ENCODE measurements around the gene ZNF697.

ZNF697 gene

DNA sequence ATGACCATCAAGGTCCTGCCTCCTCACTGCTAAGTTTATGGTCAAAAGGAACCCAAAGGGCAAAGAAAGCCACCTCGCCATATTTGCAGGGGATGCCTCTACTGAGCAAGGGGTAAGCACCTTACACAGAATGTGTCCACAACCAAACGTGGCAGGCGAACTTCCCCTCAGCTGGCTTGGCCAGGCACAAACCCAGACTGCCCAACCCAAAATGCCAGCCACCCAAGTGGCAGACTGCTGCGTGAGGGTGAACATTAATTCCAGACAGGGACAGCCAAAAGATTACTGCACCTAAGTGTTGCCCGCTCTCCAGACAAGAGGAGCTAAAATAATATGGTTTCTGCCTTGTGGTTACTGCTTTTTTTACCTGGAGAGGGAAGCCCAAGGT lies 16.0 kb downstream of the ZNF697 start:
- no peak for DNase-seq (ENCODE audit: low spot score)
- in situ Hi-C loops (cut with MboI; ENCODE audit: low sequenced_read_pairs, unreplicated experiment), result loop anchor here (25.0 kb wide), 1 partner anchor 320 kb away; no protein-coding TSS in a partner anchor
- TF ChIP-seq, protein P1, sequence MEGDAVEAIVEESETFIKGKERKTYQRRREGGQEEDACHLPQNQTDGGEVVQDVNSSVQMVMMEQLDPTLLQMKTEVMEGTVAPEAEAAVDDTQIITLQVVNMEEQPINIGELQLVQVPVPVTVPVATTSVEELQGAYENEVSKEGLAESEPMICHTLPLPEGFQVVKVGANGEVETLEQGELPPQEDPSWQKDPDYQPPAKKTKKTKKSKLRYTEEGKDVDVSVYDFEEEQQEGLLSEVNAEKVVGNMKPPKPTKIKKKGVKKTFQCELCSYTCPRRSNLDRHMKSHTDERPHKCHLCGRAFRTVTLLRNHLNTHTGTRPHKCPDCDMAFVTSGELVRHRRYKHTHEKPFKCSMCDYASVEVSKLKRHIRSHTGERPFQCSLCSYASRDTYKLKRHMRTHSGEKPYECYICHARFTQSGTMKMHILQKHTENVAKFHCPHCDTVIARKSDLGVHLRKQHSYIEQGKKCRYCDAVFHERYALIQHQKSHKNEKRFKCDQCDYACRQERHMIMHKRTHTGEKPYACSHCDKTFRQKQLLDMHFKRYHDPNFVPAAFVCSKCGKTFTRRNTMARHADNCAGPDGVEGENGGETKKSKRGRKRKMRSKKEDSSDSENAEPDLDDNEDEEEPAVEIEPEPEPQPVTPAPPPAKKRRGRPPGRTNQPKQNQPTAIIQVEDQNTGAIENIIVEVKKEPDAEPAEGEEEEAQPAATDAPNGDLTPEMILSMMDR (IDR thresholded peaks at IDR 0.05; ENCODE audit: borderline replicate concordance, control extremely low read depth, extremely low read depth, insufficient read depth, missing control alignments), result no peak

DNA sequence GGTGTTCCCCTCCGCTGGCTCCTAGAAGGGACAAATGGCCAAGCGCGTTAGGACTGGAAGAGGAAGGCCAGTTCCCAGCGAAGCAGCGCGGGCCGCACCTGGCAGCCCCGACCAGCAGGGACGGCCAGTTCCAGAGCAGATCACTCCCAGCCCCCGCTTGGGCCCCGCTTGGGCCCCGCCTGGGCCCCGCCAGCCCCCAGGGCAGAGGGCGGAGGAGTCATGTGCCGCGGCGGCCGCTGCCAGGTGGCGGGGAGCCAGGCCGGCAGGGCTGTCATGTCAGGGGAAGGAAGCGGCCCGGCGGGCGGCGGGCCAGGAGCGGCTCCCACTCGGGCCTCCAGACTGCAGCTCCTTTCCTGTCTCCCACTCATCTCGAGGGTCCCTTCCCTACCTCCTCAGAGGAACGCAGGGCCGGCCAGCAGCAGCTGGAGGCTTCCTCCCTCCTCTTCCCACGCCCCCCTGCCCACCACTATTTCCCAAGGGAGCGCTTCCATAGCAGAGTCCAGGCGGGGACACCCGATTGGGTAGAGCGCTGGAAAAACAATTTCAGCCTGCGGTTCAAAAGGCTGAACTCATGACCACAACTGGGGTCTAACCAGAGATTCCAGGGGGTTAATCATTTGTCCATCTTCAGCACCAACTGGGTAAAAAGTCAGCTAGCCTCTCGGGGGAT lies 16.5 kb downstream of the ZNF697 start:
- in situ Hi-C loops (cut with MboI; ENCODE audit: low sequenced_read_pairs, unreplicated experiment), result loop anchor here (25.0 kb wide), 1 partner anchor 319 kb away; no protein-coding TSS in a partner anchor
- TF ChIP-seq, protein P1 (IDR thresholded peaks at IDR 0.05; ENCODE audit: borderline replicate concordance, control extremely low read depth, extremely low read depth, insufficient read depth, missing control alignments), result no peak
- DNase-seq (ENCODE audit: low spot score), result no peak

DNA sequence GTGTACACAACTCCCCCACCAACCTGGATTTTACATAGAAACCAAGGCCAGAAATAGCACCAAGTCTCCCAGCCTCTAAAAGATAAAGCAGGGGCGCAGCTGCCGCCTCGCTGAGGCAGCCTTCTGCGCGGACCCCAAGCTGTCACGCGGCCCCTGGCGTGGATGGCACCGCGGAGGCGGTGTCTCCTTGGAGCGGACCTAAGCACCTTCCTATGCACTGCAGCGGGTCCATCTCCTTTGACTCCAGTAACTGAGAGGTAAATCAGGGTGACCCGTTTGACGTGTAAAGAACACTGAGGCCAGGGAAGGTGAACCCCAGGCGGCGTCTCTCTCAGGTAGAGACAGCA lies 17.0 kb downstream of the ZNF697 start:
- no peak for DNase-seq (ENCODE audit: low spot score)
- in situ Hi-C loops (cut with MboI; ENCODE audit: low sequenced_read_pairs, unreplicated experiment), result loop anchor here (25.0 kb wide), 1 partner anchor 319 kb away; no protein-coding TSS in a partner anchor
- TF ChIP-seq, protein P1 (IDR thresholded peaks at IDR 0.05; ENCODE audit: borderline replicate concordance, control extremely low read depth, extremely low read depth, insufficient read depth, missing control alignments), result no peak

DNA sequence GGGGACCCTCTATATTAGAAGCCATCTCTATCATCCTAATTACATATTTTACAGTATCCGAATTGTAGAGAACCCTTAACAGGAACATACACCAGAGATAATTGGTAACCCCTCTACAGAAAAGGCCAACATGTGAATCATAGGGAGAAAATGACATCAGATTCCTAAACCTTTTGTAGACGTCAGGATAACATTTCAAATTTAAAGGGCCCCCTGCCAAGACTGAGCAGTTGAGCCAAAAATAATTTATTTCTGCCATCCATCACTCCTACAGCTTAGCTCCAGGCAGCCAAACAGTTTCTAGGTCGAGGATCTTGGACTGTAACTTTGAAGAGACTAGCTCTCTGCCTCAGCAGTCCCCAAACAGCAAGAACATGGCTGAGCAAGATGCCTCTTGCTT lies 21.2 kb downstream of the ZNF697 start:
- in situ Hi-C loops (cut with MboI; ENCODE audit: low sequenced_read_pairs, unreplicated experiment), result loop anchor here (25.0 kb wide), 1 partner anchor 315 kb away; no protein-coding TSS in a partner anchor
- DNase-seq (ENCODE audit: low spot score), result no peak
- TF ChIP-seq, protein P1 (IDR thresholded peaks at IDR 0.05; ENCODE audit: borderline replicate concordance, control extremely low read depth, extremely low read depth, insufficient read depth, missing control alignments), result no peak

DNA sequence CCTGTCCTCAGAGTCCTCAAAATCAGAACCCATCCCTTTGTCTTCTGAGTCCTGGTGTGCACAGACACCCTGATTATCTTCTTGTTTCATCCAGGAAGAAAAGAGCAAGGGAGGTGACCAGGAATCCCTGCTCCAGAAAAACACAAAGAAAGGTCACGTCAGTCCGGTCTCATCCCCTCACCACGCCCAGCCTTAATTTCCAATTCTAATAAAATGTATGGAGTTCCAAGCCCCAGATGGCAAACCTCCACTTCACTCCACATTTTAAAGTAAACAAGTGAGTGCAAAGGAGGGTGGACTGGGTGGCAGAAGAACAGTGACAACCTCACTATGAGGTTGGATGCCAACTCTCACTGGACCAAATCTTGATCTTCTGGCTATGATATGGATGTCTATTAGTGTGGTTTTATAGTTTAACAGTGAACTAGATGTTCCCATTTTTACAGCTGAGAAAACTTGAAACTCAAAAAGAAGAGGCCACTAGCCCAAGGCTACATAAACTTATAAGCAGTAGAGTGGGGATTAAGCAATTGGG lies 22.0 kb downstream of the ZNF697 start:
- TF ChIP-seq, protein P1 (IDR thresholded peaks at IDR 0.05; ENCODE audit: borderline replicate concordance, control extremely low read depth, extremely low read depth, insufficient read depth, missing control alignments), result no peak
- no peak for DNase-seq (ENCODE audit: low spot score)
- in situ Hi-C loops (cut with MboI; ENCODE audit: low sequenced_read_pairs, unreplicated experiment), result loop anchor here (25.0 kb wide), 1 partner anchor 314 kb away; no protein-coding TSS in a partner anchor

DNA sequence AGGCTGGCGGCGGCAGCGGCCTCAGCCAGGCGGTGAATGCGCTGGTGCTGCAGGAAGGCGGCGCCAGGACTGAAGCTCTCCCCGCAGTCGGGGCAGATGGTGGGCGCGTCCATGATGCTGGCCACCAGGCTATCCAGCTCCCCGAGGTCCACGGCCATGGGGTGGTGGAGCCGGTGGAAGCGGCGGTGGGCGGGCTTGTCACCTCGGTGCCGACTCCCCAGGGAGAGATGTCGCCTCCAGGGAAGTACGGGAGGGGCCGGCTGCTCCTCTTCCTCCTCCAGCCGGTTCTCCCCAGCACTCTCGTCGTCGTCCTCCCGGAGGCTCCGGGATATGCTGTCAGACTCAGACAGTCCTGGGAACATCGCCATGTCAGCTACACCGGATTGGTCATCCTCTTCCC lies 24.4 kb downstream of the ZNF697 start:
- DNase-seq (ENCODE audit: low spot score), result no peak
- TF ChIP-seq, protein P1 (IDR thresholded peaks at IDR 0.05; ENCODE audit: borderline replicate concordance, control extremely low read depth, extremely low read depth, insufficient read depth, missing control alignments), result no peak
- in situ Hi-C loops (cut with MboI; ENCODE audit: low sequenced_read_pairs, unreplicated experiment), result no loop called here

Data from GM13976 (cell line).